H4 (cell line): ENCODE data around the gene FANK1. TPM values are rescaled to one million over a fixed set of nuclear protein-coding genes. Genes with fewer than 3 reads are reported as not detected.
"Not testable (repeated sequence)": the region's sequence is repeated elsewhere in the genome, so short reads cannot be mapped to it uniquely, and the experiment has no call there.

ENCODE experiments used
- DNase-seq: peaks from one replicate; pipeline ENCODE4 v3.0.0-alpha.2; 2015; ENCODE audit warnings: low spot score
- total RNA-seq: library from RNA; depleted of rRNA; stranded (reverse); fragments of >200 nt; shearing (Covaris generic); gene quantifications from 2 replicates; pipeline ENCODE4 v1.2.3, GENCODE V29; 2014

The FANK1 gene
- total RNA-seq, 1 experiment from 2014 or later, result 8.4 TPM

GRCh38 chr10:125886914-125887512, 9.4 kb upstream of the FANK1 start:
- DNase-seq, result no peak

- DNase-seq, result not testable (repeated sequence)
Measured at GRCh38 chr10:125889441-125889840, 6.9 kb upstream of the FANK1 start.

GRCh38 chr10:125892402-125892801, 4.0 kb upstream of the FANK1 start:
- DNase-seq, result peak; percentile 67

- DNase-seq, result not testable (repeated sequence)
Measured at GRCh38 chr10:125894176-125894575, 2.2 kb upstream of the FANK1 start.

GRCh38 chr10:125895130-125896087, 955 bp upstream of the FANK1 start:
- DNase-seq, result peak; percentile 47

- DNase-seq, result not testable (repeated sequence)
Measured at GRCh38 chr10:125897317-125897716, 953 bp downstream of the FANK1 start.

GRCh38 chr10:125900963-125901362, 4.6 kb downstream of the FANK1 start:
- DNase-seq, result peak; percentile 54

GRCh38 chr10:125903135-125903640, 6.8 kb downstream of the FANK1 start:
- peak; percentile 49 for DNase-seq

- not testable (repeated sequence) for DNase-seq
Measured at GRCh38 chr10:125905069-125905994, 9.0 kb downstream of the FANK1 start.

- DNase-seq, result not testable (repeated sequence)
Measured at GRCh38 chr10:125907598-125907997, 11.2 kb downstream of the FANK1 start.

GRCh38 chr10:125908813-125909212, 12.4 kb downstream of the FANK1 start:
- DNase-seq, result not testable (repeated sequence)

GRCh38 chr10:125909491-125909890, 13.1 kb downstream of the FANK1 start:
- not testable (repeated sequence) for DNase-seq

- DNase-seq, result no peak
Measured at GRCh38 chr10:125911145-125911544, 14.8 kb downstream of the FANK1 start.

- DNase-seq, result no peak
Measured at GRCh38 chr10:125911990-125912389, 15.6 kb downstream of the FANK1 start.

- DNase-seq, result not testable (repeated sequence)
Measured at GRCh38 chr10:125913277-125913676, 16.9 kb downstream of the FANK1 start.

GRCh38 chr10:125916977-125917376, 20.6 kb downstream of the FANK1 start:
- DNase-seq, result no peak

- DNase-seq, result not testable (repeated sequence)
Measured at GRCh38 chr10:125917704-125918361, 21.5 kb downstream of the FANK1 start.

- not testable (repeated sequence) for DNase-seq
Measured at GRCh38 chr10:125921643-125922306, 25.4 kb downstream of the FANK1 start.

- DNase-seq, result no peak
Measured at GRCh38 chr10:125925262-125925834, 29.0 kb downstream of the FANK1 start.

GRCh38 chr10:125926247-125926646, 29.9 kb downstream of the FANK1 start:
- DNase-seq, result no peak
